Right lung (tissue), 5 donors: Measurements from ENCODE around the gene ZNF619. TPM values are rescaled to one million over a fixed set of nuclear protein-coding genes. Genes with fewer than 3 reads are reported as not detected.
A peak's percentile ranks its signal among the peaks of the same experiment; 100 is the strongest.

ENCODE experiments used
- DNase-seq, 2 donors: peaks; one replicate each; pipeline ENCODE4 v3.0.0-alpha.2; 2013
- polyA plus RNA-seq, 5 donors: library from polyadenylated mRNA; unstranded; fragments of 120-200 nt; gene quantifications; one replicate each; pipeline versions ENCODE4 v1.2.1 to v1.2.3, GENCODE V29; 2013; ENCODE audit warnings: inconsistent platforms in 1 of 5, low replicate concordance in 1 of 5; ENCODE audit not compliant: insufficient read length in 5 of 5, insufficient read depth in 1 of 5

Gene ZNF619
- polyA plus RNA-seq, 5 donors, result 5.4 to 8.1 (median 7.1) TPM

GRCh38 chr3:40464339-40465110 is 12.4 kb upstream of the ZNF619 start:
- DNase-seq, result no peak

GRCh38 chr3:40465111-40465407 is 11.9 kb upstream of the ZNF619 start:
- no peak for DNase-seq

DNA sequence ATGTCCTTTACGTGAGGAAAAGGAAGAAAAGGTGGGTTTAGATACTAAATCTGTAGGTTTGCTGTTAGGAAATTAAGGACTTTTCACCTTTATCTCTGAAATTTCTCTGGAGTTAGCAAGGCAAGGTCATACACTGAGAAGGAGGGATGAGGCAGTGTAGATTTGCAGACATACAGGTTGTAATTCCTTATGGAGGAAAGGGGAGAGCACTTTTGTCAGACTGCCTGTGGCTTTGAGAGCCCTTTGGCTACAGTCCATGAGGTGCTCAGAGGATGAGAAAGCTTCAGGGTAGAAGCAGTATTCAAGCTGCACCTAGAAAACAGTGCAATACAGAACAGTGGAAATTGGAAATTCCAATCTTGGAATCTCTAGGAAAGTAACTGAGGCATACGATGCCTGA is 11.5 kb upstream of the ZNF619 start:
- DNase-seq, result no peak

DNA sequence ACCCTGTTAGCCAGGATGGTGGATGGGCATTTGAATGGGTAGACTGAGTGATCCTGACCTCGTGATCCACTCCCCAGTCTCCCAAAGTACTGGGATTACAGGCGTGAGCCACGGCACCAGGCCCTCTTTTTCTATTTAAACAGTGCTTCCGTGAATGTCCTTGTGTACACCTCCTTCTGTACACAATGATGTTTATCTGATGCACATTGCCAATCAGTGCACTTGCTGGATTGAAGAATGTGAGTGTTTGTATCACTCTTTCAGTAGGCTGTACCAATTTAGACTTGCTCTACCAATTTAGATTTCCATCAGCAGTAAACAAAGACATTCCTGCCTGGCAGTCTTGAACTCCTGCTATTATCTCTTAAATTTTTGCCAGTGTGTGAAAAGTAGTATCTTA is 8.9 kb upstream of the ZNF619 start:
- no peak for DNase-seq

- no peak for DNase-seq
Observed at GRCh38 chr3:40470701-40471100, 6.2 kb upstream of the ZNF619 start.

GRCh38 chr3:40477666-40478065 is 744 bp downstream of the ZNF619 start:
- DNase-seq, result no peak

GRCh38 chr3:40487172-40487571 is 10.2 kb downstream of the ZNF619 start:
- DNase-seq, result no peak

DNA sequence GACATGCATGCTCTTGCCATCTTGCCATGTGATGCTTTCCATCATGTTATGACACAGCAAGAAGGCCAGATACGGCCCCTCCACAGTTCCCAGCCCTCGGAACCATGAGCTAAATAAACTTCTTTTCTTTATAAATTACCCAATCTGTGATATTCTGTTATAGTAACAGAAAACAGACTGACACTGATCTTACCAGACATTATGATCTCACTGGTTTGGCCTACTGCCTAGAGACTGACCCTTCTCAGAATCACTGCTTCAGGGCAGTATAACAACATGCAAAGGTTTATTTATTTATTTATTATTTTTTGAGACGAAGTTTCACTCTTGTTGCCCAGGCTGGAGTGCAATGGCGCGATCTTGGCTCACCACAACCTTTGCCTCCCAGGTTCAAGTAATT is 14.0 kb downstream of the ZNF619 start:
- DNase-seq, result no peak

DNA sequence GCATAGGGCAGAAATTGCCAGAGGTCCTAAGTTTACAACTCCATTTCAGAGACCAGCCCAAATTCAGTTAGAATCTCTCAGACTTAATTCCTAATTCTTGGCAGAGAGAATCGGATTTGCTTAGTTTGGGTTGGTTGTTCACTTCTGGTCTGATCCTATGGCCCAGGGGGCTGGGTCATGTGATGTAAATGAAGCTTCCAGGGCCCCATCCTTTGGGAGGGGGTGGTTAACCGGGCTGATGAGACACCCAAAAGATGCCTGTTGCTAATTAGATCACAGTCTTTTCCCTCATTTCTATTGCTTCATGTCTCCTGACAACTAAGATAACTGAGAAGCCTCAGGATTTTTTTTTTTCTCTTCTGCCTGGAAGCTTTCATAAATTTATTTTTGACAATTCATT is 17.8 kb downstream of the ZNF619 start:
- no peak for DNase-seq

- no peak for DNase-seq
Observed at GRCh38 chr3:40497288-40497687, 20.4 kb downstream of the ZNF619 start.

- no peak for DNase-seq
Observed at GRCh38 chr3:40499952-40500351, 23.0 kb downstream of the ZNF619 start.

DNA sequence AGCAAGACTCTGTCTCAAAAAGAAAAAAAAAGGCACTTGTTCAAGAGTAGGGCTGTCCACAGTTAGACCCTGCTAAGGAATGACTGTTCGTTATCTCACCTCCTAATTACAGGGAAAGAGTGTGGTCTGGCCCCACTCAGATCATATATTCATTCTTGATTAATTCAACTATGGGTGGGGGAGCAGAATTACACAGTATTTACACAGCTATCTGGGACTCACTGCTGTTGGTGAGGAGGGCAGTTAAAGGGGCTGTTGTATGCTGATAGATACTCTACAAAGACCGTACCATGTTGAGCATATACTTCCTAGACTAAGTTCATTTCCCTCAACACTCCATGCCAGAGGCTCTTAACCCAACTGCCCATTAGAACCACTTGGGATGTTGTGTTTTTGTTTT is 25.1 kb downstream of the ZNF619 start:
- DNase-seq, result no peak

GRCh38 chr3:40504636-40505430 is 27.9 kb downstream of the ZNF619 start:
- no peak for DNase-seq

DNA sequence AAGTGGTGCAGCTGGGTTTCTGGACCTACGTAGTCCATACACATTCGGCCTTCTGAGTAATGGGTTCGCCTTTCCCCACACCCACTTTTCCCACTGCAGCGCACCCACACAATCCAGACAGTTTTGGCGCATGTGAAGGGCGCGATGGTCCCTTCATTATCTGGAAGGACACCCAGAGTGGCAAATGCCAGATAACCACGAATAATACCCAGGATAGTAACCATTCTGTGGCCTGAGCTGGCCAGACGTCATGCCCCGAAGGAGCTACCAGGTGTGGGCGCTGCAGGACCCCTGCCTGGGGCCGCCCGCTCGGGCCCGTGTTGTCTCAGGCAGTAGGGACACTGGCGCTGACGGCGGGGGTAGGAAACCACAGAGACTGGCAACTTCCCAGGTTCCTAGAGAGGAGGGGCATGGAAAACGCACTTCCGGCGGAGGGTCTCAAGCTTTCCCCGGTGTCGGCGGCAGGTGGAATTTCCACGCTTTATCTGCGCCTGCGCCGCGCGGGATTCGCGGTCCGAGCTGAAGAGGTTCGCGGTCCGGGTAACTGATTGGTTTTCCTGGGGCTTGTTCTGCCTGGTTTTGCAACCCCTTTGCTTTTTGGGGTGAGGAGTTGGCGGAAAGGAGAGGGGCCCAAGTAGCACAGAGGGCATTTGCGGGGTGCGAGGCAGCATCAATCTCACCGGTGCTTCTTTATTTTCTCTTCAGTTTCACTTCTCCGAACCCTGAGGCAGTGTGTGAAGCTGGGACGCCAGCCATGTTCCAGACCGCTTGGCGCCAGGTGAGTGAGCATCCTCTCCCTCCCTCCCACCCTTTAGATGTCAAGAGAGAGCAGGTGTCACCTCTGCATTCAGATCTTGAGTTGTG is 28.9 kb downstream of the ZNF619 start, which contains the start of gene ZNF620:
Gene ZNF620 (plus strand): TSS at position 441 of the 864 bp plus-strand sequence. CDS start 314 bp downstream, at position 755.
- DNase-seq, result peak; percentile 77 to 78

DNA sequence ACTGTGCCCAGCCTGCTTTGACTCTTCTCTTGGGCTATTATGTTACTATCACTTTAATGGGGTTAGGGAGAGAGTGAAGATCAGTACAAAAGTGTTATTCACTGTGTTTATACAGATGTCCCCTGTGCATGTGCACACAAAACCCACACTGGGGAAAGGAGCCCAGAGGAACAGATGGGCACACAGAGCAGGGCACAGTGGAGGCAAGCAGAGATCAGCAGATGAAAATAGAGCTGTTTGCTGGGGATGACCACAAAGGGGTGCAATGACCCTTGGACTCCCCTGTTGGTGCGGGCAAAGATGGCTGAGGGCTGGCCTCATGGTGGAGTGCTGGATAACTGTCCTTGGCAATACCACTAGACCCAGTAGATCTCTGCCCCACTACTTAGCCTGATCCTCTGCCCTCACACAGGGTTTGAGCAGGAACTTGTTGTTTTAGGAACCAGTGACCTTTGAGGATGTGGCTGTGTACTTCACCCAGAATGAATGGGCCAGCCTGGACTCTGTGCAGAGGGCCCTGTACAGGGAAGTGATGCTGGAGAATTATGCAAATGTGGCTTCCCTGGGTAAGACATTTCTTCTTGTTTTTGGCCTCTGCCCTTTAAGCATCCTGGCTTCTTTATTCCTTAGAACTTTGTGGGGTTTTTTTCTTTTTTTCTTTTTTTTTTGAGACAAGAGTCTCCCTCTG is 34.3 kb downstream of the ZNF619 start:
- DNase-seq, result no peak

DNA sequence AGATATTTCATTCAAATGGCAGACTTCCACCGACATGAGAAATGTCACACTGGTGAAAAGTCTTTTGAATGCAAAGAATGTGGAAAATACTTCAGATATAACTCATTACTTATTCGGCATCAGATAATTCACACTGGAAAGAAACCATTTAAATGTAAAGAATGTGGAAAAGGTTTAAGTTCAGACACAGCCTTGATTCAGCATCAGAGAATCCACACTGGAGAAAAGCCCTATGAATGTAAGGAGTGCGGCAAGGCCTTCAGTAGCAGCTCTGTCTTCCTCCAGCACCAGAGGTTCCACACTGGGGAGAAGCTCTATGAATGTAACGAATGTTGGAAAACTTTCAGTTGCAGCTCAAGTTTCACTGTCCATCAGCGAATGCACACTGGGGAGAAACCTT is 39.3 kb downstream of the ZNF619 start:
- no peak for DNase-seq

DNA sequence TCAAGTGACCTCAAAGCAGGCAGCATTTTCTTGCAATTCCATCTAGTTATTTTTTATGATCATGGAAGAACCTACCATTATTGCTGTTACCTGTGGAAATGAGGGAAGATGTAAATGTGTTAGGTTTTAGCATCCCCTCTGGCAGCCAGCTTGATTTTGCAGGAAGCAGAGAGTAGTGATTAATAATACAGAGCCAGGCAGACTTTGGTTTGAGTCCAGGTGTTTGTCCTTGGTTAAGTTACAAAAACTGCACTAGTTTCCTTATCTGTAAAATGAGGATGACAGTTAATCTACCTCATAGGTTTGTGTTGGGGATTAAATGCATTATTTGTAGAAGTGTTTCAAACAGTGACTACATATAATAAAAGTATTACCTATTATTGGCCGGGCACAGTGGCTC is 41.1 kb downstream of the ZNF619 start:
- no peak for DNase-seq

GRCh38 chr3:40518848-40519247 is 41.9 kb downstream of the ZNF619 start:
- no peak for DNase-seq

DNA sequence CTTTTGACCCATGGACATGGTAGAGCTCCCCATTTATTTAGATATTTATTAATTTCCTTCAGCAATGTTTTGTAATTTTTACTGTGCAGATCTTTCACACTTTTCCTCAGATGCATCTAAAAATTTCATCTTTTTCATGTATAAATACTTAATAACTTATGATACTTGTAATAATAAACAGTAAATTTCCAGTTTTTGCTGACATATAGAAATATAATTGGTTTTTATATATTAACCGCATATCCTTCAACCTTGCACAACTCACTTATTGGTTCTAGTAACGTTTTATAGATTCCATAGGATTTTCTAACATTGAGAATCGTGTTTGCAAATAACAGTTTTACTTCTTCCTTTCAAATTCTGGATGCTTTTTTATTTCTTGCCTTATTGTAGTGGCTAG is 44.3 kb downstream of the ZNF619 start:
- no peak for DNase-seq

DNA sequence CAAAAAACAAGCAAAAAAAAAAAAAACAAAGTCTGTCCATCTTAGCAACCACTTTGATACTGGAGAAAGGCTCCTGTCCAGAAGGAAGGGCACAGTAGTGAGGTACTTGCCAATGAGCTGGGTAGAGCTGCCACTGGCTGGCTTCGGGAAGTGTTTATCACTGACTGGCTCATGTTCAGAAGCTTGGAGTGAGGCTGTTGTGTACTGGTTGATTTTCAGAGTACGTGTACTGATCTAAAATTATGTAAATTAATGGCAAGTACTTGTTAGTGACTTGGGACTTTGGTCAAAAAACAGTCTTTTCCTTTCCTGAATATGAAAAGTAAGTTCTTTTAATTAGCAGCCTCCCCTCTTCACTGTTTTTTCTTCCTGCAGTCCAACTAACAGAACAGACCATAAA is 46.9 kb downstream of the ZNF619 start:
- DNase-seq, result peak in 1 of 2 donors; percentile 2

GRCh38 chr3:40524222-40524567 is 47.3 kb downstream of the ZNF619 start:
- DNase-seq, result no peak
